Mesenchymal stem cell (in vitro differentiated cells and primary cell): ENCODE data around the gene DES.

Experiments
- DNase-seq: peaks from one replicate; pipeline ENCODE4 v3.0.0-alpha.2; 2013
- H2AFZ ChIP-seq: one replicate; pipeline ENCODE4 v1.6.1; 2013; ENCODE audit warnings: low read depth, mild to moderate bottlenecking, control low read depth, inconsistent platforms, low read length, moderate library complexity
- H2AK5ac ChIP-seq: 2 replicates; pipeline ENCODE4 v1.6.1; 2013; ENCODE audit warnings: low read length, moderate library complexity, mild to moderate bottlenecking, inconsistent platforms; ENCODE audit not compliant: severe bottlenecking
- H2BK120ac ChIP-seq: one replicate; pipeline ENCODE4 v1.6.1; 2013; ENCODE audit warnings: low read depth, mild to moderate bottlenecking, inconsistent platforms, low read length, moderate library complexity
- H2BK12ac ChIP-seq, 2 experiments: one replicate each; pipeline ENCODE4 v1.6.1; 2013; ENCODE audit warnings: inconsistent platforms in 2 of 2, low read length in 2 of 2, mild to moderate bottlenecking in 2 of 2, moderate library complexity in 2 of 2, control low read depth in 1 of 2
- H2BK15ac ChIP-seq: one replicate; pipeline ENCODE4 v1.6.1; 2013; ENCODE audit warnings: mild to moderate bottlenecking, low read depth, inconsistent platforms; ENCODE audit not compliant: poor library complexity, severe bottlenecking
- H2BK5ac ChIP-seq: 2 replicates; pipeline ENCODE4 v1.6.1; 2013; ENCODE audit warnings: low read depth, mild to moderate bottlenecking, low read length, control low read depth, inconsistent platforms; ENCODE audit not compliant: poor library complexity, severe bottlenecking
- H3K14ac ChIP-seq, 2 experiments: one replicate each; pipeline ENCODE4 v1.6.1; 2013; ENCODE audit warnings: inconsistent platforms in 2 of 2, low read length in 2 of 2, control low read depth in 1 of 2, mild to moderate bottlenecking in 1 of 2, moderate library complexity in 1 of 2
- H3K18ac ChIP-seq, 2 experiments: one replicate each; pipeline ENCODE4 v1.6.1; 2013; ENCODE audit warnings: inconsistent platforms in 2 of 2, low read length in 2 of 2, control low read depth in 1 of 2, low read depth in 1 of 2, mild to moderate bottlenecking in 1 of 2
- H3K23ac ChIP-seq, 2 experiments: one replicate each; pipeline ENCODE4 v1.6.1; 2013; ENCODE audit warnings: inconsistent platforms in 2 of 2, low read length in 2 of 2, mild to moderate bottlenecking in 2 of 2, moderate library complexity in 2 of 2, control low read depth in 1 of 2
- H3K27ac ChIP-seq: 2 replicates; pipeline ENCODE4 v1.5.1; 2013; ENCODE audit warnings: mild to moderate bottlenecking, moderate library complexity, low read length, control low read depth, inconsistent platforms; ENCODE audit not compliant: poor library complexity, severe bottlenecking
- H3K27me3 ChIP-seq, 2 experiments: 2 replicates each; pipeline versions ENCODE4 v1.6.1 to v1.7.0; 2013; ENCODE audit warnings: low read length in 2 of 2, mild to moderate bottlenecking in 2 of 2, moderate library complexity in 2 of 2, control low read depth in 1 of 2, inconsistent platforms in 1 of 2; ENCODE audit not compliant: control insufficient read depth in 1 of 2, insufficient read depth in 1 of 2
- H3K36me3 ChIP-seq, 2 experiments: 2 replicates each; pipeline versions ENCODE4 v1.6.1 to v1.7.0; 2013; ENCODE audit warnings: low read length in 2 of 2, control low read depth in 1 of 2, inconsistent platforms in 1 of 2, low read depth in 1 of 2, mild to moderate bottlenecking in 1 of 2; ENCODE audit not compliant: insufficient read depth in 2 of 2, control insufficient read depth in 1 of 2
- H3K4ac ChIP-seq, 2 experiments: one replicate each; pipeline ENCODE4 v1.6.1; 2013; ENCODE audit warnings: inconsistent platforms in 2 of 2, low read length in 2 of 2, mild to moderate bottlenecking in 2 of 2, moderate library complexity in 2 of 2, control low read depth in 1 of 2, low read depth in 1 of 2
- H3K4me1 ChIP-seq: 2 replicates; pipeline ENCODE4 v1.6.1; 2013; ENCODE audit warnings: low read depth, low read length, control low read depth; ENCODE audit not compliant: control insufficient read depth, insufficient read depth
- H3K4me2 ChIP-seq: 2 replicates; pipeline ENCODE4 v1.6.1; 2013; ENCODE audit warnings: low read length, mild to moderate bottlenecking, inconsistent platforms; ENCODE audit not compliant: poor library complexity, severe bottlenecking
- H3K4me3 ChIP-seq, 2 experiments: 2 replicates each; pipeline versions ENCODE4 v1.5.1 to v1.7.0; 2013; ENCODE audit warnings: low read length in 2 of 2, mild to moderate bottlenecking in 2 of 2, control low read depth in 1 of 2, low read depth in 1 of 2; ENCODE audit not compliant: insufficient read depth in 1 of 2
- H3K79me1 ChIP-seq: replicated peaks from 2 replicates; pipeline ENCODE4 v1.6.1; 2013; ENCODE audit warnings: mild to moderate bottlenecking, control low read depth, low read length, inconsistent platforms; ENCODE audit not compliant: poor library complexity, severe bottlenecking
- H3K9ac ChIP-seq: 2 replicates; pipeline ENCODE4 v1.7.0; 2013; ENCODE audit warnings: mild to moderate bottlenecking, low read length, moderate library complexity
- H3K9me3 ChIP-seq: 2 replicates; pipeline ENCODE4 v1.7.0; 2013; ENCODE audit warnings: mild to moderate bottlenecking, low read length; ENCODE audit not compliant: control insufficient read depth
- H4K8ac ChIP-seq: one replicate; pipeline ENCODE4 v1.6.1; 2013; ENCODE audit warnings: inconsistent platforms, mild to moderate bottlenecking, low read length, moderate library complexity
- H4K91ac ChIP-seq: one replicate; pipeline ENCODE4 v1.6.1; 2013; ENCODE audit warnings: mild to moderate bottlenecking, low read length, inconsistent platforms
- WGBS: methylation state at CpG from one replicate; pipeline ENCODE4 v1.1.7; 2013; ENCODE audit warnings: mixed read lengths; 5-methylcytosine and 5-hydroxymethylcytosine counted together

DES gene

GRCh38 chr2:219415580-219416234 lies 2.5 kb upstream of the DES start:
- H3K27me3 ChIP-seq, result peaks cover 9 to 10% of the 10 kb centered on the region in 2 experiments
- 78% methylated on average over 5 of the region's 5 CpGs for WGBS
- H3K9ac ChIP-seq, result no peak overlapping the region
- H4K8ac ChIP-seq, result no peak overlapping the region
- H3K23ac ChIP-seq, result no peak overlapping the region
- H2BK12ac ChIP-seq, result no peak overlapping the region
- H3K36me3 ChIP-seq, result no peaks in the 10 kb centered on the region
- no peak overlapping the region for H3K4me2 ChIP-seq
- no peak overlapping the region for H2AFZ ChIP-seq
- H3K18ac ChIP-seq, result no peak overlapping the region
- H3K4me3 ChIP-seq, result no peak overlapping the region
- H3K79me1 ChIP-seq, result no peaks in the 10 kb centered on the region
- no peak for DNase-seq
- no peak overlapping the region for H3K14ac ChIP-seq
- no peak overlapping the region for H3K27ac ChIP-seq
- no peak overlapping the region for H2BK15ac ChIP-seq
- H3K9me3 ChIP-seq, result peaks cover 18% of the 10 kb centered on the region
- H3K4ac ChIP-seq, result no peak overlapping the region
- no peak overlapping the region for H2AK5ac ChIP-seq
- no peak overlapping the region for H2BK5ac ChIP-seq
- H2BK120ac ChIP-seq, result no peak overlapping the region
- no peak overlapping the region for H4K91ac ChIP-seq
- peaks cover 21% of the 10 kb centered on the region for H3K4me1 ChIP-seq

- no peak overlapping the region for H2BK15ac ChIP-seq
- no peak overlapping the region for H3K4ac ChIP-seq
- no peak overlapping the region for H3K18ac ChIP-seq
- no peak overlapping the region for H4K8ac ChIP-seq
- H2BK5ac ChIP-seq, result no peak overlapping the region
- no peak overlapping the region for H2BK12ac ChIP-seq
- peaks cover 9 to 10% of the 10 kb centered on the region in 2 experiments for H3K27me3 ChIP-seq
- no peak overlapping the region for H3K14ac ChIP-seq
- H3K4me1 ChIP-seq, result peaks cover 21% of the 10 kb centered on the region
- WGBS, result 68% methylated on average over 2 of the region's 3 CpGs
- no peak overlapping the region for H4K91ac ChIP-seq
- H3K9me3 ChIP-seq, result peaks cover 18% of the 10 kb centered on the region
- no peak for DNase-seq
- H3K4me2 ChIP-seq, result no peak overlapping the region
- H2BK120ac ChIP-seq, result no peak overlapping the region
- H3K9ac ChIP-seq, result no peak overlapping the region
- H3K23ac ChIP-seq, result no peak overlapping the region
- no peaks in the 10 kb centered on the region for H3K36me3 ChIP-seq
- H3K27ac ChIP-seq, result no peak overlapping the region
- H3K4me3 ChIP-seq, result no peak overlapping the region
- H2AK5ac ChIP-seq, result no peak overlapping the region
- no peak overlapping the region for H2AFZ ChIP-seq
- no peaks in the 10 kb centered on the region for H3K79me1 ChIP-seq
Measured at GRCh38 chr2:219416235-219416602, 2.0 kb upstream of the DES start.

- H2BK5ac ChIP-seq, result no peak overlapping the region
- H3K9me3 ChIP-seq, result peaks cover 13% of the 10 kb centered on the region
- H3K4me2 ChIP-seq, result no peak overlapping the region
- H3K18ac ChIP-seq, result no peak overlapping the region
- H2AFZ ChIP-seq, result no peak overlapping the region
- H4K8ac ChIP-seq, result no peak overlapping the region
- no peak for DNase-seq
- 92% methylated on average over 4 of the region's 4 CpGs for WGBS
- no peaks in the 10 kb centered on the region for H3K79me1 ChIP-seq
- H3K23ac ChIP-seq, result no peak overlapping the region
- H4K91ac ChIP-seq, result no peak overlapping the region
- no peak overlapping the region for H2BK15ac ChIP-seq
- peaks cover 9 to 10% of the 10 kb centered on the region in 2 experiments for H3K27me3 ChIP-seq
- no peak overlapping the region for H2BK120ac ChIP-seq
- H3K4ac ChIP-seq, result no peak overlapping the region
- no peak overlapping the region for H3K4me3 ChIP-seq
- H3K14ac ChIP-seq, result no peak overlapping the region
- no peak overlapping the region for H2AK5ac ChIP-seq
- peaks cover 21% of the 10 kb centered on the region for H3K4me1 ChIP-seq
- H3K36me3 ChIP-seq, result no peaks in the 10 kb centered on the region
- no peak overlapping the region for H2BK12ac ChIP-seq
- no peak overlapping the region for H3K27ac ChIP-seq
- H3K9ac ChIP-seq, result no peak overlapping the region
Measured at GRCh38 chr2:219416938-219417337, 1.2 kb upstream of the DES start.

- no peak overlapping the region for H3K27ac ChIP-seq
- no peak overlapping the region for H3K9ac ChIP-seq
- no peak overlapping the region for H2AK5ac ChIP-seq
- H4K91ac ChIP-seq, result no peak overlapping the region
- no peak overlapping the region for H2BK120ac ChIP-seq
- H3K4me3 ChIP-seq, result no peak overlapping the region
- H3K4me2 ChIP-seq, result no peak overlapping the region
- H3K4me1 ChIP-seq, result peaks cover 21% of the 10 kb centered on the region
- H2BK5ac ChIP-seq, result no peak overlapping the region
- H3K79me1 ChIP-seq, result no peaks in the 10 kb centered on the region
- no peak overlapping the region for H3K23ac ChIP-seq
- no peak overlapping the region for H2BK15ac ChIP-seq
- peaks cover 9 to 10% of the 10 kb centered on the region in 2 experiments for H3K27me3 ChIP-seq
- H2BK12ac ChIP-seq, result no peak overlapping the region
- peak overlapping the region in 1 of 2 experiments; percentile 53 for H3K14ac ChIP-seq
- no peak overlapping the region for H3K18ac ChIP-seq
- no peak for DNase-seq
- no peaks in the 10 kb centered on the region for H3K36me3 ChIP-seq
- peaks cover 12% of the 10 kb centered on the region for H3K9me3 ChIP-seq
- WGBS, result 90% methylated on average over 9 of the region's 9 CpGs
- H4K8ac ChIP-seq, result no peak overlapping the region
- no peak overlapping the region for H2AFZ ChIP-seq
- no peak overlapping the region for H3K4ac ChIP-seq
Measured at GRCh38 chr2:219417374-219417773, 803 bp upstream of the DES start.
